GM21786 (cell line): ENCODE measurements around the gene TBCD.
"Not testable (repeated sequence)": the region's sequence is repeated elsewhere in the genome, so short reads cannot be mapped to it uniquely, and the experiment has no call there.

Experiments
- ATAC-seq: cut with Tn5 transposase; IDR thresholded peaks from one replicate; pipeline ENCODE4 v1.9.1; 2021; ENCODE audit not compliant: unreplicated experiment

The TBCD gene

GRCh38 chr17:82984751-82985427 lies 233.0 kb downstream of the TBCD start:
- ATAC-seq: no peak

- ATAC-seq: no peak
Measured at GRCh38 chr17:82985428-82985805, 233.6 kb downstream of the TBCD start.

- no peak for ATAC-seq
Measured at GRCh38 chr17:82985973-82986372, 234.1 kb downstream of the TBCD start.

GRCh38 chr17:82989051-82989450 lies 237.2 kb downstream of the TBCD start:
- ATAC-seq: not testable (repeated sequence)

- no peak for ATAC-seq
Measured at GRCh38 chr17:82989881-82990280, 238.0 kb downstream of the TBCD start.

GRCh38 chr17:82993005-82993404 lies 241.1 kb downstream of the TBCD start:
- no peak for ATAC-seq
